ENCODE results near the gene MTSS2. TPM values are rescaled to one million over a fixed set of nuclear protein-coding genes. Genes with fewer than 3 reads are reported as not detected.
A peak's percentile ranks its signal among the peaks of the same experiment; 100 is the strongest.

Gene MTSS2
- total RNA-seq, 2 donors from 2014 or later: 57.3 to 58.5 TPM

DNA sequence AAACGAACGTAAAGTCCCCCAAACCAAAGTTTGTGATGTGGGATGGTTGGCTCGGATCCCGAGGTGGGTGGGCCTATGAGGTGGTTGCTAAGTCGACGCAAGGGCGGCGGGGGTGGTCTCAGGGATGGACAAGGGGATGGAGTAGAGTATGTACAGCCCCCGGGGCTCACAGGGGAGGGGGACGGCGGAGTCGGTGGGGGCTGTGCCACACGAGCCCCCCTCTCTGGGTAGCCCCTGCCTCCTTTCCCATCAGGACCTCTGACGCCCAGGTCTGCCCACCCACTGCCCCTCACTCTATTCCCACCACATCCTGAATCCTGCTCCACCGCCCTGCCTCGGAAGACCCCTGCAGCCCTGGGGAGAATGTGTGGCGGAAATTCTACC, 24.3 kb downstream of the MTSS2 start:
- DNase-seq (ENCODE audit: low spot score): no peak
- Histone ChIP-seq H3K36me3 (peaks cover 37% of the 10 kb centered on the region), H3K9me3 (no peaks in the 10 kb centered on the region), H3K27ac (peak overlapping the region in 1 of 2 donors; percentile 1), H3K27me3 (replicated peaks; ENCODE audit: insufficient read depth) (no peaks in the 10 kb centered on the region), H3K4me1 (ENCODE audit: control insufficient read depth in 1 of 2, low read depth in 2 of 2) (peaks cover 0 to 10% of the 10 kb centered on the region in 2 donors), H3K4me3 (no peak overlapping the region)
- TF ChIP-seq, protein P1, sequence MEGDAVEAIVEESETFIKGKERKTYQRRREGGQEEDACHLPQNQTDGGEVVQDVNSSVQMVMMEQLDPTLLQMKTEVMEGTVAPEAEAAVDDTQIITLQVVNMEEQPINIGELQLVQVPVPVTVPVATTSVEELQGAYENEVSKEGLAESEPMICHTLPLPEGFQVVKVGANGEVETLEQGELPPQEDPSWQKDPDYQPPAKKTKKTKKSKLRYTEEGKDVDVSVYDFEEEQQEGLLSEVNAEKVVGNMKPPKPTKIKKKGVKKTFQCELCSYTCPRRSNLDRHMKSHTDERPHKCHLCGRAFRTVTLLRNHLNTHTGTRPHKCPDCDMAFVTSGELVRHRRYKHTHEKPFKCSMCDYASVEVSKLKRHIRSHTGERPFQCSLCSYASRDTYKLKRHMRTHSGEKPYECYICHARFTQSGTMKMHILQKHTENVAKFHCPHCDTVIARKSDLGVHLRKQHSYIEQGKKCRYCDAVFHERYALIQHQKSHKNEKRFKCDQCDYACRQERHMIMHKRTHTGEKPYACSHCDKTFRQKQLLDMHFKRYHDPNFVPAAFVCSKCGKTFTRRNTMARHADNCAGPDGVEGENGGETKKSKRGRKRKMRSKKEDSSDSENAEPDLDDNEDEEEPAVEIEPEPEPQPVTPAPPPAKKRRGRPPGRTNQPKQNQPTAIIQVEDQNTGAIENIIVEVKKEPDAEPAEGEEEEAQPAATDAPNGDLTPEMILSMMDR (IDR thresholded peaks at IDR 0.05): no peak
- no peak for ATAC-seq (ENCODE audit: insufficient number of reproducible peaks, low FRiP score, low read depth)

DNA sequence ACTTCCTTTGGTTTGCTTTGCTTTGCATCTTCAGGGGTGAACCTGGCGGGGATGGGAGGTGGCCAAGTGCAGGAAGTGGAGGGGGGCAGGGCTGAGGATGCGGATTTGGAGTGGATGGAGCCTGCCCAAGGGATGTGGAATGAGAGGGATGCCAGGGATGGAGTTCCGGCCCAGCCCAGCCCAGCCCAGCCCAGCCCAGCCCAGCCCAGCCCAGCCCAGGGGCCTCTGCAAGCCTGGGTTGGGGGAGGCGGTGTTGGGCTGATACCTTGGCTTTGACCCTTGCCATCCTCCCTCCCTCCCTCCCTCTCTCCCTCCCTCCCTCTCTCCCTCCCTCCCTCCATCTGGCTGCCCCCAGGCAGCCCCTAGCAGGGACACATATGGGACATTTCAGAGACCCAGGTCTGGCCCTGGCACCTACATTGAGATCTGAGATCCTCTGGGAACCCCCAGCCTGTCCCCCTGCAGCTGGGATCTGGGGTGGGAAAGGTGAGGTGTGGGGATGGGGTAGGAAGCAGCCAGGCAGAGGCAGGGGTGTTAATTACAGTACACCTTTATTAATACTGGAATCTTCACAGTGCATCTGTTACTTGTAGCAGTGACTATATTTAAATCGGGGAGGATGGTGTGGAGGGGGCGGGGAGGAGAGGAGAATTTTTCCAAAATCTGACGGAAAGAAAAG, 25.0 kb downstream of the MTSS2 start:
- H3K4me1 ChIP-seq (ENCODE audit: control insufficient read depth in 1 of 2, low read depth in 2 of 2): peaks cover 0 to 10% of the 10 kb centered on the region in 2 donors
- H3K36me3 ChIP-seq: peaks cover 31% of the 10 kb centered on the region
- H3K9me3 ChIP-seq: no peaks in the 10 kb centered on the region
- TF ChIP-seq, protein P1 (IDR thresholded peaks at IDR 0.05): no peak
- DNase-seq (ENCODE audit: low spot score) (no peak), ATAC-seq (ENCODE audit: insufficient number of reproducible peaks, low FRiP score, low read depth) (no peak)
- H3K4me3 ChIP-seq: no peak overlapping the region
- H3K27ac ChIP-seq: no peak overlapping the region
- no peaks in the 10 kb centered on the region for H3K27me3 ChIP-seq (replicated peaks; ENCODE audit: insufficient read depth)

DNA sequence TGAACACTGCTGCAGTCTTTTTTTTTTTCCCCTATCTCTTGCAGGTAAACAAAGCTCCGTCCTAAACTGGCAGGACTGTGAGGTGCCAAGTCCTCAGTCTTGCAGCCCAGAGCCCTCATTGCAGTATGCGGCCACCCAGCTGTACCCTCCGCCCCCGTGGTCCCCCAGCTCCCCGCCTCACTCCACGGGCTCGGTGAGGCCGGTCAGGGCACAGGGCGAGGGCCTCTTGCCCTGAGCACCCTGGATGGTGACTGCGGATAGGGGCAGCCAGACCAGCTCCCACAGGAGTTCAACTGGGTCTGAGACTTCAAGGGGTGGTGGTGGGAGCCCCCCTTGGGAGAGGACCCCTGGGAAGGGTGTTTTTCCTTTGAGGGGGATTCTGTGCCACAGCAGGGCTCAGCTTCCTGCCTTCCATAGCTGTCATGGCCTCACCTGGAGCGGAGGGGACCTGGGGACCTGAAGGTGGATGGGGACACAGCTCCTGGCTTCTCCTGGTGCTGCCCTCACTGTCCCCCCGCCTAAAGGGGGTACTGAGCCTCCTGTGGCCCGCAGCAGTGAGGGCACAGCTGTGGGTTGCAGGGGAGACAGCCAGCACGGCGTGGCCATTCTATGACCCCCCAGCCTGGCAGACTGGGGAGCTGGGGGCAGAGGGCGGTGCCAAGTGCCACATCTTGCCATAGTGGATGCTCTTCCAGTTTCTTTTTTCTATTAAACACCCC, 25.7 kb downstream of the MTSS2 start:
- Histone ChIP-seq H3K27ac (no peak overlapping the region), H3K9me3 (no peaks in the 10 kb centered on the region), H3K27me3 (replicated peaks; ENCODE audit: insufficient read depth) (no peaks in the 10 kb centered on the region), H3K4me1 (ENCODE audit: control insufficient read depth in 1 of 2, low read depth in 2 of 2) (peaks cover 0 to 10% of the 10 kb centered on the region in 2 donors), H3K36me3 (peaks cover 24% of the 10 kb centered on the region), H3K4me3 (no peak overlapping the region)
- TF ChIP-seq, protein P1 (IDR thresholded peaks at IDR 0.05): no peak
- DNase-seq (ENCODE audit: low spot score) (no peak), ATAC-seq (ENCODE audit: insufficient number of reproducible peaks, low FRiP score, low read depth) (no peak)

DNA sequence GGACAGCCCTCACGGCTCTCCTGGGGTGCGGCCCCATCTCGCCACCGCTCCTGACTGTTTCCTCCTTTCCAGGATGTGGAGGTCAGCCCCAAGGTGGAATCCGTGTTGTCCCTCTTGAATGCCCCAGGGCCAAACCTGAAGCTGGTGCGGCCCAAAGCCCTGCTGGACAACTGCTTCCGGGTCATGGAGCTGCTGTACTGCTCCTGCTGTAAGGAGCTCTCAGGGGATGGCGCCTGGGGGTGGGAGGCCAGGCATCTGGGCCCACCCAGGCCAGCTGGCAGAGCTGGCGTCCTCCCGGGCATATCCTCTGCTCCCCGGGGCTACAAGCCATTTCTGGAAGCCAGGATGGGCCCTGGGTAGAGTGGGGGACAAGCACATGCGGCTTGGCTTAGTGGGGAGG, 26.3 kb downstream of the MTSS2 start:
- H3K27ac ChIP-seq: no peak overlapping the region
- H3K36me3 ChIP-seq: peaks cover 18% of the 10 kb centered on the region
- H3K9me3 ChIP-seq: no peaks in the 10 kb centered on the region
- peaks cover 0 to 10% of the 10 kb centered on the region in 2 donors for H3K4me1 ChIP-seq (ENCODE audit: control insufficient read depth in 1 of 2, low read depth in 2 of 2)
- no peaks in the 10 kb centered on the region for H3K27me3 ChIP-seq (replicated peaks; ENCODE audit: insufficient read depth)
- DNase-seq (ENCODE audit: low spot score): no peak
- TF ChIP-seq, protein P1 (IDR thresholded peaks at IDR 0.05): no peak
- H3K4me3 ChIP-seq: no peak overlapping the region
- ATAC-seq (ENCODE audit: insufficient number of reproducible peaks, low FRiP score, low read depth): no peak

DNA sequence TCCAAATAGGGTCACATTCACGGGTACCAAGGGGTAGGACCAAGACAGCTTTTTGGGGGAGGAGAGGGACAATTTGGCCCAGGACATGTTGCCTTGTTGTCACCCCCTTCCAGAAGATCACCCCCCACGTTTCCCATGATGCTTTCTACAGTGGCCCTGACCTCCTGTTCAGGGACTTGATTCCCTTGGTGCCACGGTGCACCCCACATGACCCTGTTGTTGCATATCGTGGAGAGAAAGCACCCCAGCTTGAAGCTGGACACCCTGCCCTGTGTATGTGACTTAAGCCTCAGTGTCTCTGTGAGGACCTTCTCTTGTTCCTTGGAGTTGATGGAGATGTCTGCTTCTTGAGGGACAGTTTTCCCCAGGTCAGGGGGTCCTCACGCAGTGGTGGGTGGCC, 26.9 kb downstream of the MTSS2 start:
- no peaks in the 10 kb centered on the region for H3K9me3 ChIP-seq
- DNase-seq (ENCODE audit: low spot score): no peak
- H3K36me3 ChIP-seq: peaks cover 13% of the 10 kb centered on the region
- no peaks in the 10 kb centered on the region for H3K27me3 ChIP-seq (replicated peaks; ENCODE audit: insufficient read depth)
- no peak overlapping the region for H3K4me3 ChIP-seq
- no peak for ATAC-seq (ENCODE audit: insufficient number of reproducible peaks, low FRiP score, low read depth)
- peaks cover 0 to 14% of the 10 kb centered on the region in 2 donors for H3K4me1 ChIP-seq (ENCODE audit: control insufficient read depth in 1 of 2, low read depth in 2 of 2)
- TF ChIP-seq, protein P1 (IDR thresholded peaks at IDR 0.05): no peak
- H3K27ac ChIP-seq: no peak overlapping the region
